MM.1S (cell line): Measurements from ENCODE around the gene RNF187.

Experiments
- CTCF ChIP-seq: fragments of 300-600 bp; sonication (generic); IDR thresholded peaks from 2 replicates; pipeline ENCODE4 v1.5.1; 2016; ENCODE audit warnings: antibody characterized with exemption, low read length, mixed read lengths
- EZH2 ChIP-seq: fragments of 300-600 bp; sonication (generic); optimal IDR thresholded peaks from 2 replicates; pipeline ENCODE3; 2017; ENCODE audit warnings: low read depth, mild to moderate bottlenecking, antibody characterized with exemption, low read length, mixed read lengths

- TF ChIP-seq CTCF (no peak), EZH2 (no peak)
These were observed 3.4 kb upstream of the RNF187 start for GRCh38 chr1:228483789-228484188.
